Measurements from ENCODE around the gene TMEM222. TPM values are rescaled to one million over a fixed set of nuclear protein-coding genes. Genes with fewer than 3 reads are reported as not detected.
A peak's percentile ranks its signal among the peaks of the same experiment; 100 is the strongest.

Gene TMEM222
- total RNA-seq, 1 donor from 2014 or later, result 39.1 TPM

GRCh38 chr1:27314169-27314568 lies 7.8 kb upstream of the TMEM222 start:
- no peak overlapping the region for H3K4me3 Mint-ChIP-seq
- H3K27ac Mint-ChIP-seq, result no peak overlapping the region
- no peaks in the 10 kb centered on the region for H3K27me3 Mint-ChIP-seq (ENCODE audit: low read depth)
- H3K4me1 Mint-ChIP-seq, result peaks cover 21% of the 10 kb centered on the region
- H3K9me3 Mint-ChIP-seq, result no peaks in the 10 kb centered on the region
- DNase-seq (ENCODE audit: low spot score in 2 of 2, unreplicated experiment in 2 of 2), result no peak
- no peaks in the 10 kb centered on the region for H3K36me3 Mint-ChIP-seq
- TF ChIP-seq, protein P1, sequence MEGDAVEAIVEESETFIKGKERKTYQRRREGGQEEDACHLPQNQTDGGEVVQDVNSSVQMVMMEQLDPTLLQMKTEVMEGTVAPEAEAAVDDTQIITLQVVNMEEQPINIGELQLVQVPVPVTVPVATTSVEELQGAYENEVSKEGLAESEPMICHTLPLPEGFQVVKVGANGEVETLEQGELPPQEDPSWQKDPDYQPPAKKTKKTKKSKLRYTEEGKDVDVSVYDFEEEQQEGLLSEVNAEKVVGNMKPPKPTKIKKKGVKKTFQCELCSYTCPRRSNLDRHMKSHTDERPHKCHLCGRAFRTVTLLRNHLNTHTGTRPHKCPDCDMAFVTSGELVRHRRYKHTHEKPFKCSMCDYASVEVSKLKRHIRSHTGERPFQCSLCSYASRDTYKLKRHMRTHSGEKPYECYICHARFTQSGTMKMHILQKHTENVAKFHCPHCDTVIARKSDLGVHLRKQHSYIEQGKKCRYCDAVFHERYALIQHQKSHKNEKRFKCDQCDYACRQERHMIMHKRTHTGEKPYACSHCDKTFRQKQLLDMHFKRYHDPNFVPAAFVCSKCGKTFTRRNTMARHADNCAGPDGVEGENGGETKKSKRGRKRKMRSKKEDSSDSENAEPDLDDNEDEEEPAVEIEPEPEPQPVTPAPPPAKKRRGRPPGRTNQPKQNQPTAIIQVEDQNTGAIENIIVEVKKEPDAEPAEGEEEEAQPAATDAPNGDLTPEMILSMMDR (IDR thresholded peaks at IDR 0.05; ENCODE audit: unreplicated experiment), result no peak

DNA sequence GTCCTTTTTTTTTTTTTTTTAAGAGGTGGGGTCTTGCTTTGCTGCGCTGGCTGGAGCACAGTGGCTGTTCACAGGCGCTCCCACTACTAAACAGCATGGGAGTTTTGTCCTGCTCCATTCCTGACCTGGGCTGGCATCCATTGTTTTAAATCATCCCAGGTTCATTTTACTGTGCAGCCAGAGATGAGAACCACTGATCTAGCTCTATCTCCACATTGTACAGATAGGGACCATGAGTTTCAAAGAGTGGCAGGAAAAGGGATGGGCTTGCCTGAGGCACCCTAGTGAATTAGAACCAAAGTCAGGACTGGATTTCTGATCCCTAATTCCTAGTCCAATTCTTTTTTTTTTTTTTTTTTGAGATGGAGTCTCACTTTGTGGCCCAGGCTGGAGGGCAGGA lies 7.2 kb upstream of the TMEM222 start:
- Mint-ChIP-seq H3K9me3 (no peaks in the 10 kb centered on the region), H3K4me1 (peaks cover 21% of the 10 kb centered on the region), H3K4me3 (no peak overlapping the region), H3K27me3 (ENCODE audit: low read depth) (no peaks in the 10 kb centered on the region), H3K36me3 (no peaks in the 10 kb centered on the region), H3K27ac (no peak overlapping the region)
- no peak for DNase-seq (ENCODE audit: low spot score in 2 of 2, unreplicated experiment in 2 of 2)
- TF ChIP-seq, protein P1 (IDR thresholded peaks at IDR 0.05; ENCODE audit: unreplicated experiment), result no peak

DNA sequence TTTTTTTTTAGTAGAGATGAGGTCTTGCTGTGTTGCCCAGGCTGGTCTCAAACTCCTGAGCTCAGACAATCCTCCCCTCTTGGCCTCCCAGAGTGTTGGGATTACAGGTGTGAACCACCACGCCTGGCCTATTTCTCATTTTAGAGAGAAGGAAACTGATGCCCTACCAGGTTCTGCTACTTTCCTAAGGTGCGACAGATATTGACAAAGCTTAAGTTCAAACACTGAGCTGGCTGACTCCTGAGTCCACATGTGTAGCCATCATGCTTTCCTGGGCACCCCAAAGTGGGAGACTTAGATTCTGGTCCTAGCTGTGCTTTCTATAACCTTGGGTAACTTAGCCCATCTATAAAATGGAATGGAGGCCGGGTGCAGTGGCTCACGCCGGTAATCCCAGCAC lies 5.1 kb upstream of the TMEM222 start:
- TF ChIP-seq, protein P1 (IDR thresholded peaks at IDR 0.05; ENCODE audit: unreplicated experiment), result no peak
- no peak for DNase-seq (ENCODE audit: low spot score in 2 of 2, unreplicated experiment in 2 of 2)
- H3K27ac Mint-ChIP-seq, result no peak overlapping the region
- no peaks in the 10 kb centered on the region for H3K9me3 Mint-ChIP-seq
- H3K36me3 Mint-ChIP-seq, result no peaks in the 10 kb centered on the region
- H3K4me1 Mint-ChIP-seq, result peaks cover 26% of the 10 kb centered on the region
- no peaks in the 10 kb centered on the region for H3K27me3 Mint-ChIP-seq (ENCODE audit: low read depth)
- H3K4me3 Mint-ChIP-seq, result no peak overlapping the region

- Mint-ChIP-seq H3K9me3 (no peaks in the 10 kb centered on the region), H3K36me3 (no peaks in the 10 kb centered on the region), H3K27ac (peak overlapping the region; percentile 61), H3K4me1 (peaks cover 32% of the 10 kb centered on the region), H3K4me3 (no peak overlapping the region), H3K27me3 (ENCODE audit: low read depth) (no peaks in the 10 kb centered on the region)
- DNase-seq (ENCODE audit: low spot score in 2 of 2, unreplicated experiment in 2 of 2), result no peak
- TF ChIP-seq, protein P1 (IDR thresholded peaks at IDR 0.05; ENCODE audit: unreplicated experiment), result no peak
These were observed 3.8 kb upstream of the TMEM222 start for GRCh38 chr1:27318136-27318535.

- Mint-ChIP-seq H3K4me3 (no peak overlapping the region), H3K27me3 (ENCODE audit: low read depth) (no peaks in the 10 kb centered on the region), H3K9me3 (no peaks in the 10 kb centered on the region), H3K4me1 (peaks cover 37% of the 10 kb centered on the region), H3K27ac (peak overlapping the region; percentile 61), H3K36me3 (no peaks in the 10 kb centered on the region)
- DNase-seq (ENCODE audit: low spot score in 2 of 2, unreplicated experiment in 2 of 2), result no peak
- TF ChIP-seq, protein P1 (IDR thresholded peaks at IDR 0.05; ENCODE audit: unreplicated experiment), result no peak
These were observed 3.4 kb upstream of the TMEM222 start for GRCh38 chr1:27318596-27318995.
